Testis (tissue), 2 donors: ENCODE data around the gene PSD2.

ENCODE experiments used
- POLR2A ChIP-seq: fragments of 450-650 bp; IDR thresholded peaks from one replicate; pipeline ENCODE4 v1.6.1; 2017; ENCODE audit warnings: antibody characterized with exemption, mild to moderate bottlenecking, moderate library complexity
- TF ChIP-seq, protein P1 (sequence below), 3 experiments: fragments of 450-650 bp in 2 of 3; fragments of 200-600 bp in 1 of 3; sonication (generic) in 1 of 3; IDR thresholded peaks; one replicate each; pipeline ENCODE4 v1.5.1; 2016 to 2019; ENCODE audit warnings: antibody characterized with exemption in 3 of 3, mild to moderate bottlenecking in 2 of 3, moderate library complexity in 1 of 3

GRCh38 chr5:139812323-139812722 lies 16.7 kb downstream of the PSD2 start:
- TF ChIP-seq POLR2A: no peak
- TF ChIP-seq, protein P1, sequence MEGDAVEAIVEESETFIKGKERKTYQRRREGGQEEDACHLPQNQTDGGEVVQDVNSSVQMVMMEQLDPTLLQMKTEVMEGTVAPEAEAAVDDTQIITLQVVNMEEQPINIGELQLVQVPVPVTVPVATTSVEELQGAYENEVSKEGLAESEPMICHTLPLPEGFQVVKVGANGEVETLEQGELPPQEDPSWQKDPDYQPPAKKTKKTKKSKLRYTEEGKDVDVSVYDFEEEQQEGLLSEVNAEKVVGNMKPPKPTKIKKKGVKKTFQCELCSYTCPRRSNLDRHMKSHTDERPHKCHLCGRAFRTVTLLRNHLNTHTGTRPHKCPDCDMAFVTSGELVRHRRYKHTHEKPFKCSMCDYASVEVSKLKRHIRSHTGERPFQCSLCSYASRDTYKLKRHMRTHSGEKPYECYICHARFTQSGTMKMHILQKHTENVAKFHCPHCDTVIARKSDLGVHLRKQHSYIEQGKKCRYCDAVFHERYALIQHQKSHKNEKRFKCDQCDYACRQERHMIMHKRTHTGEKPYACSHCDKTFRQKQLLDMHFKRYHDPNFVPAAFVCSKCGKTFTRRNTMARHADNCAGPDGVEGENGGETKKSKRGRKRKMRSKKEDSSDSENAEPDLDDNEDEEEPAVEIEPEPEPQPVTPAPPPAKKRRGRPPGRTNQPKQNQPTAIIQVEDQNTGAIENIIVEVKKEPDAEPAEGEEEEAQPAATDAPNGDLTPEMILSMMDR (IDR thresholded peaks at IDR 0.05): no peak
